ENCODE results near the gene PRR29.

- no peak for TF ChIP-seq POLR2A (IDR thresholded peaks at IDR 0.05)
- TF ChIP-seq, protein P1, sequence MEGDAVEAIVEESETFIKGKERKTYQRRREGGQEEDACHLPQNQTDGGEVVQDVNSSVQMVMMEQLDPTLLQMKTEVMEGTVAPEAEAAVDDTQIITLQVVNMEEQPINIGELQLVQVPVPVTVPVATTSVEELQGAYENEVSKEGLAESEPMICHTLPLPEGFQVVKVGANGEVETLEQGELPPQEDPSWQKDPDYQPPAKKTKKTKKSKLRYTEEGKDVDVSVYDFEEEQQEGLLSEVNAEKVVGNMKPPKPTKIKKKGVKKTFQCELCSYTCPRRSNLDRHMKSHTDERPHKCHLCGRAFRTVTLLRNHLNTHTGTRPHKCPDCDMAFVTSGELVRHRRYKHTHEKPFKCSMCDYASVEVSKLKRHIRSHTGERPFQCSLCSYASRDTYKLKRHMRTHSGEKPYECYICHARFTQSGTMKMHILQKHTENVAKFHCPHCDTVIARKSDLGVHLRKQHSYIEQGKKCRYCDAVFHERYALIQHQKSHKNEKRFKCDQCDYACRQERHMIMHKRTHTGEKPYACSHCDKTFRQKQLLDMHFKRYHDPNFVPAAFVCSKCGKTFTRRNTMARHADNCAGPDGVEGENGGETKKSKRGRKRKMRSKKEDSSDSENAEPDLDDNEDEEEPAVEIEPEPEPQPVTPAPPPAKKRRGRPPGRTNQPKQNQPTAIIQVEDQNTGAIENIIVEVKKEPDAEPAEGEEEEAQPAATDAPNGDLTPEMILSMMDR (IDR thresholded peaks at IDR 0.05) = no peak
- TF ChIP-seq EP300 (IDR thresholded peaks at IDR 0.05) = no peak
- TF ChIP-seq POLR2AphosphoS5 (IDR thresholded peaks at IDR 0.05) = no peak
Measured at GRCh38 chr17:64007838-64008282, 9.7 kb downstream of the PRR29 start.

Data from stomach (tissue), 4 donors.